Activated CD4-positive, alpha-beta T cell treated with anti-CD3 and anti-CD28 coated beads, Interleukin-2, amount 50 U/mL, for 24 hours (primary cell): ENCODE data around the gene TOM1.

Experiments
- DNase-seq, 2 donors: peaks; one replicate each; pipeline ENCODE4 v3.0.0-alpha.2; 2020; ENCODE audit warnings: low read depth in 1 of 2, low spot score in 1 of 2

TOM1 gene

GRCh38 chr22:35367331-35367886 lies 67.7 kb downstream of the TOM1 start:
- DNase-seq, result no peak

- DNase-seq, result no peak
These were observed 68.7 kb downstream of the TOM1 start for GRCh38 chr22:35368386-35368785.

- DNase-seq, result no peak
These were observed 70.3 kb downstream of the TOM1 start for GRCh38 chr22:35369996-35370395.

DNA sequence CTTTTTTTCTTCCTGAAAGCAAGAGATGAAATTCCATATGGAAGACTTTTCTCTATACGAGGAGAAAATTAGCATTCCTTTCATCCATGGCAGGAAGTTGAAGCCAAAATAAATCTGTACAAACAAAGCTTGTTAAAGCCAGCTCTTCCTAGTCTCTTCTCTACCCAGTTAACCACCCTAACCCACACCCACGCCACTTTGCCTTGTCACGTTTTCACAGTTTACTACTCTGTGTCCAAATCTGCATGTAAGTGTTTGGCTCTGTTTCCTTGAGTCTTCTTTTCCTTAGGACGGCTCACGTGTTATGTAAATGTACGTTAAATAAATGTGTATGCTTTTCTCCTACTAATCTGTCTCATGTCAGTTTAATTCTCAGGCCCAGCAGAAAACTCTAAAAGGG lies 74.1 kb downstream of the TOM1 start:
- no peak for DNase-seq

DNA sequence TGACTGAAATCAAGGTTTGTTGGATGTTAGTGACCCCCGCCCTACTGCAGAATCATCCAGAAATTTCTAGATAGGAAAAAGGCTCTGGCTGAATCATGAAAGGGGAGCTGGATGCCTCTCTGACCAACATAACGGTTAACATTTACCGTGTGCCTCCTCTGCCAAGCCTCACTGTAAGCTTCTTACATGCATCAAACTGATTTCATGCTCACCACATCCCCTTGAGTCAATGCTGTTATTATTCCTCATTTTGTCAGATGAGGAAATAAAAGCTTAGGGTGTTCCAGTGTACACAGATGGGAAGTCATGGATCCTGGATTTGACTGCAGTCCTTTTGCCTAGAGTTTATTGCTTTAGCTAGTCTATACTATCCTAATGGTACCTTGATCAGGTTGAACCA lies 75.3 kb downstream of the TOM1 start:
- DNase-seq, result no peak

GRCh38 chr22:35375526-35375925 lies 75.8 kb downstream of the TOM1 start:
- no peak for DNase-seq

- DNase-seq, result peak in 1 of 2 donors; percentile 17
These were observed 77.2 kb downstream of the TOM1 start for GRCh38 chr22:35376728-35377472.

DNA sequence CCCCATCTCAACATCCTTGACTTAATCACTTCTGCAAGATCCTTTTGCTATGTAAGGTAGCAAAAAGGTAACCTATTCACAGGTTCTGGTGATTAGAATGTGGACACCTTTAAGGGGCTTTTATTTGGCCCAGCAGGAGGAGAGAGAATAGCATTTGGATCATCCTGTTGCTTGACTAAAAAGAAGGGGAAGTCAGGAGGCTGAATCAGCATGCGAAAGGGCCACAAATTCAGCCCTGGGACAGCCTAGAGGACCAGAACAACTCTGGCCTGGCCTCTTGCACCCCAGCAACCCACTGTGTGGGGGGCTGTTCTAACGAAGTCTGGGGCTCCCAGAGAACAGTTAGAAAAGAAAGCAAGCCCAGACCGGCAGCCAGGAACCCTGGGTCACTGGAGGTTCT lies 78.0 kb downstream of the TOM1 start:
- no peak for DNase-seq

DNA sequence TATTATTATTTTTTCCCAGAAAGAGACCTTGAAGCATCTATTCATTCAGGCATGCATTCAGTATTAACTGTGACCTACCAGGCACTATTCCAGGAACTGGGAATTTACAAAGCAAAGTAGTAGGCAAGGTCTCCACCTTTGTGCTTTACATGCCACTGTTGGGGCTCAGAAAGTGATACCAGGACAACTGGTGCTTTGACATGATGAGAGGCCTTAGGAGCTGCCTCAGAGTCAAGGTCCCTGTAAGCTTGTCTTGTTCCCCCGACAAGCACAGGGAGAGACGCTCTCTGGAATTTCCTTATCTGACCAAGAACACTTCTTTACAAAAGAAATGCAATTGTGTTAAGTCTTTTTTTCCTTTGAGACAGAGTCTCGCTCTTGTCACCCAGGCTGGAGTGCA lies 78.9 kb downstream of the TOM1 start:
- DNase-seq, result no peak

DNA sequence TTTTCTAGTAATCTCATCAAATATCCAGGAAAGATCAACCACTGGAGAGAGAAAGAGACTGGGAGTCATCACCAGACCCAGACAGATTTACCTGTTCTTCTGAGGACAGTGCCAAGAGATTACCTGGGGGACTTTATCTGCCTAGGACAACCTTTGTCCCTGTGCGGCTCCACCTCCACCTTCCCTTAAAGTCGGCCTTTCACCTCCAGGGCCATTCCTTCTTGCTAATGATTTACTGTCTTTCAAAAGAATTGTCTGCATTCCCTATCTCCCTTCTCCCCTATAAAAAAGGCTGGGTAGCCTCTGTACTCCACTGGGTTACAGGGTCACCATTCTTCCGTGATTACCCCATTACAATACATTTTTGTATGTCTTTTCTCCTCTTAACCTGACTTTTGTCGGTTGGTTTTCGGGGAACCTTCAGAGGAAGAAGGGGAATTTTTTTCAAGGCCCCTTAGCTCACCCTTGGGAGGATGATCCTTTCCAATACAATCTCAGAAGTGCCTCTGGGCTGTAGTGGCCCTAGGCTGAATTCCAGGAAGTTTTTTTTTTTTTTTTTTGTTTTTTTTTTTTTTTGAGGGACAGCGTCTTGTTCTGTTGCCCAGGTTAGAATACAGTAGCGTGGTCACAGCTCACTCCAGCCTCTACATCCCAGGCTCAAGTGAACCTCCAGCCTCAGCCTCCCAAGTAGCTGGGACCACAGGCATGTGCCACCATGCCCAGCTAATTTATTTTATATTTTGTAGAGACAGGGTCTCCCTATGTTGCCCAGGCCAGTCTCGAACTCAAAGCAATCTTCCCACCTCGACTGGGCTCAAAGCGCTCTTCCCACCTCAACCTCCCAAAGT lies 79.7 kb downstream of the TOM1 start:
- no peak for DNase-seq

DNA sequence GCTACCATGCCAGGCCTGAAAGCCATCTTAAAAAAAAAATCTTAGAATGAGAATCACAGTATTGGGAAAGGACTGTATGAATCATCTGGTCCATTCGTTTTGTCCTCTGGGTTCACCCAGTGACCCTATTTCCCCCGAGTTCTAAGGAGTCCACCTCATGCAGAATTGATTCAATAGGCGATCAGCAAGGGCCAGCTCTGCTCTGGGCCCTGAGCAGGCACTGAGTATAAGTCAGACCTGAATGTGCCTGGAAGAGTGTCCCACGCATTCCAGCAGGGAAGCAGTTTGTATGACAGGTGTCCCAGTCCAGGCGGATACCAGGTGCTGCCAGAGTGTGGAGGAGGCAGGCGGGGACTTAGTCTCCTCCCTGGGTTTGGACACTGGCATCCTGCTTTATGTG lies 80.3 kb downstream of the TOM1 start:
- DNase-seq, result no peak

GRCh38 chr22:35380537-35381423 lies 81.1 kb downstream of the TOM1 start, which contains the start of gene HMOX1:
HMOX1 (plus strand) TSS chr22:35381096; CDS start chr22:35381174, 78 bp downstream.
- DNase-seq, result peak; percentile 7 to 32

DNA sequence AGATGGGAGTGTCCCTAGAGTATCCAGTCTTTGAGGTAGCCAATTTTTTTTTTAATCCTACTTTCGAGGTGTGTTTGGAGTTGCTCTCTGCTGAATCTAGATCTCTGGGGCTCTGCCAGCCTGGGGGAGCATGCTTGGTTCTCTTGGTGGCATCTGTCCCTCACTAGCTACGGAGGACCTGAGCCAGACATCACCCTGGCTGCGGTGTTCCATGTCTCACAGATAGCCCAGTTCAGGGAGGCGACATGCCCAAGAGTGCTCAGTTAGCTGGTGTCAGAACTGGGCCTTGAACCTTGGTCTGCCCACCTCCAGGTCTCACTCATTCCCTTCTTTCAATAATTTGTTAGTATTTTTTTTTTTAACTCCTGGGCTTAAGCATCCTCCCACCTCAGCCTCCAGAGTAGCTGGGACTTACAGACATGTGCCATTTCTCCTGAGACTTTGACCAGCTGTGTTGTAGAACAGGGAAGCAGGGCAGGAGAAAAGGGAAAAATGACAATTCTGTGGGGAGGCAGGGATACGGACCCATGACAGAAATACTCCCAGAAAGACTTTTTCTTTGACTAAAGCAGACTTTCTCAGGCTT lies 81.8 kb downstream of the TOM1 start:
- no peak for DNase-seq

DNA sequence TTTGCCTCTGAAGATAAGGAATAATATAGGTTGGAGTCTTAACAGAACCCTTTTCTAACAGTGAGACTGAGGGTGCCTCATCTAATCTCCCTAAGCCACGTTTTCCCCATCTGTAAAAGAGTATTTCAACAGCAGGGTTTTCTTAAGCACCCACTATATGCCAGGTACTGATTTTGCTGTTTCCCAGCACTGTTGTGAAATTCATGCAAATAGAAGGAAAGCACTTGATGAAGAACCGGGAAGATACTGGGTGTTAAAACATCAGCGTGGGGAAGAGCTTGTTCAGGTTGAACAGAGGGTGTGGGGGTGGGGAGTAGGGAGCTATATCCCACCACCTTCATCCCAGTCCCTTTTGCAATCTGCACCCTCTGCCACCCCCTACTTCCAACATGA lies 84.0 kb downstream of the TOM1 start:
- DNase-seq, result no peak

GRCh38 chr22:35384527-35384926 lies 84.8 kb downstream of the TOM1 start:
- no peak for DNase-seq

GRCh38 chr22:35384975-35385588 lies 85.4 kb downstream of the TOM1 start:
- DNase-seq, result no peak

DNA sequence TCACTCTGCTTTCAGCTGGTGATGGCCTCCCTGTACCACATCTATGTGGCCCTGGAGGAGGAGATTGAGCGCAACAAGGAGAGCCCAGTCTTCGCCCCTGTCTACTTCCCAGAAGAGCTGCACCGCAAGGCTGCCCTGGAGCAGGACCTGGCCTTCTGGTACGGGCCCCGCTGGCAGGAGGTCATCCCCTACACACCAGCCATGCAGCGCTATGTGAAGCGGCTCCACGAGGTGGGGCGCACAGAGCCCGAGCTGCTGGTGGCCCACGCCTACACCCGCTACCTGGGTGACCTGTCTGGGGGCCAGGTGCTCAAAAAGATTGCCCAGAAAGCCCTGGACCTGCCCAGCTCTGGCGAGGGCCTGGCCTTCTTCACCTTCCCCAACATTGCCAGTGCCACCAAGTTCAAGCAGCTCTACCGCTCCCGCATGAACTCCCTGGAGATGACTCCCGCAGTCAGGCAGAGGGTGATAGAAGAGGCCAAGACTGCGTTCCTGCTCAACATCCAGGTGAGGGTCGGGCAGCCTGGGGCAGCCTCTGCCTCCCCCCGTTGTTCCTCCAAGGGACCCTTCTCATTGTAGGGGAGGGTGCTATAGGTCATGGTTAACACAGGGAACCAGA lies 87.1 kb downstream of the TOM1 start:
- DNase-seq, result no peak

DNA sequence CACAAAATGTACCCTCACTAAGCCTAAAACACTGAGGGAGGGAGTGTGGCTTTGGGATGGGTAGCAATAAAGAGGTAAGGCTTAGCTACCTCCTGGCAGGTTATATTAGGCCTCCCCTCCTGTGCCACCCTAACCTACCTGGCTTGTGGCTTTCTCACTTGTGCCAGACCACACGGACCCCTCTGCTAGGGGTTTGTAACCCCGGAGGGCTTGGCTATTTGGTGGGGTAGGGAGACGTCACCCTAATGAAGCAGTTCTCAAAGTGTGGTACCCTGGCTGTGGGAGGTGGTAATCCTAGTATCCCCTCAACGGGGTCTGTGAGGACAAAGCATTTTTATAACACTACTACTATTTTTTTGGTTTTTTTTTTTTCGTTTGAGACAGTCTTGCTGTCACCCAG lies 91.2 kb downstream of the TOM1 start:
- no peak for DNase-seq

- DNase-seq, result no peak
These were observed 92.7 kb downstream of the TOM1 start for GRCh38 chr22:35392357-35392756.
